Measurements from ENCODE around the gene ITGB3. TPM values are rescaled to one million over a fixed set of nuclear protein-coding genes. Genes with fewer than 3 reads are reported as not detected.

Gene ITGB3
- total RNA-seq, 1 experiment from 2014 or later = 0.48 TPM

DNA sequence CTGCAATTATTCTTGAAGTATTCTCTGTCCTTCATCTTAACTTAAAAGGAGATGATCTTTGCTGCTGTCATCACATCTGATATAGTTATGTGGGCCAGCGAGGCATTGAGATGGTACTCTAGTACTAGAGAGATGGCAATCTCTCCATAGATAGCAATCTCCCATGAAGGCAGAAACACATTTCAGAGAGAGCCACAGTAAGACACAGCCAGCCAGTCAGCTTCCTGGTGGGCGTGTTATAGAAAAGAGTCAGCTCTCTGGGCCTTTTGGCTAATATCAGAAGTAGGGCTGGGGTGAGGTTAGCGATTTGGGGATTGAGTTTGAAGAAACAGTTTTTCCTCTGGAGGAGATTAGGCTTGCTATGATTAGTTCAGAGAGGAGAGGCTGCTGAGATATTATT is 47.5 kb downstream of the ITGB3 start:
- ChIA-PET CTCF (no interaction called here), POLR2A (no interaction called here)
- no peak for DNase-seq
- no peak for TF ChIP-seq CTCF (IDR thresholded peaks at IDR 0.05; ENCODE audit: insufficient read depth in 1 of 2, low read depth in 1 of 2, low read length in 1 of 2, severe bottlenecking in 1 of 2, unreplicated experiment in 1 of 2)
- intact Hi-C loops (cut with micrococcal nuclease; ENCODE audit: unreplicated experiment) = no loop called here
- peaks cover 13% of the 10 kb centered on the region for H3K4me1 ChIP-seq
- Mint-ChIP-seq H3K27me3 (ENCODE audit: insufficient read depth, unreplicated experiment) (no peaks in the 10 kb centered on the region), H3K4me3 (ENCODE audit: unreplicated experiment) (no peak overlapping the region), H3K4me1 (ENCODE audit: low read depth, unreplicated experiment) (peaks cover 7% of the 10 kb centered on the region), H3K9me3 (ENCODE audit: unreplicated experiment) (no peaks in the 10 kb centered on the region), H3K36me3 (ENCODE audit: insufficient read depth, unreplicated experiment) (no peaks in the 10 kb centered on the region), H3K27ac (ENCODE audit: unreplicated experiment) (no peak overlapping the region)
- no peaks in the 10 kb centered on the region for H3K36me3 ChIP-seq (ENCODE audit: control insufficient read depth, insufficient read depth, low read length)
- no peaks in the 10 kb centered on the region for H3K27me3 ChIP-seq (replicated peaks; ENCODE audit: control insufficient read depth, insufficient read depth, low read length)
- no peaks in the 10 kb centered on the region for H3K9me3 ChIP-seq
- no TSS peak for BruUV-seq (replicated peaks)
- H3K4me3 ChIP-seq (ENCODE audit: low read depth, low read length) = no peak overlapping the region

DNA sequence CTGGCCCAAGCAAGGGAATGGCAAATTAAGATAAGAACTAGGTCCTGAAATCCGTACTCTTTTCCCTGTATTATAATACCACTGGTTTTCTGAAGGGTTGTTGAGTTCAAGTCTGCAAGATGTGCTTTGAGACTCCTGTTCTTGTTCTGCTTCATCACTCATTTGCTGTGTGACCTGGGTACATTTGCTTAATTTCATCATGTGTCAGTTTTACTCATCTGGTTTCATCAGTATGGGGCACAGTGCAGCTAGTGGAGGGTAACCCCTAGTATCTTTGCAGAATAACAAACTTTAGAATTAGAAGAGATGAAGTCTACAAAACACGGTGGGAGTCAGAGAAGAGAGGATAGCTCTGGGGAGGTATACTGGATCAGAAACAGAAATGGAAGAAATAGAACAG is 48.2 kb downstream of the ITGB3 start:
- intact Hi-C loops (cut with micrococcal nuclease; ENCODE audit: unreplicated experiment) = no loop called here
- H3K4me3 Mint-ChIP-seq (ENCODE audit: unreplicated experiment) = no peak overlapping the region
- no peak overlapping the region for H3K27ac Mint-ChIP-seq (ENCODE audit: unreplicated experiment)
- no peaks in the 10 kb centered on the region for H3K27me3 ChIP-seq (replicated peaks; ENCODE audit: control insufficient read depth, insufficient read depth, low read length)
- no peak for DNase-seq
- peaks cover 7% of the 10 kb centered on the region for H3K4me1 Mint-ChIP-seq (ENCODE audit: low read depth, unreplicated experiment)
- BruUV-seq (replicated peaks) = no TSS peak
- H3K36me3 ChIP-seq (ENCODE audit: control insufficient read depth, insufficient read depth, low read length) = no peaks in the 10 kb centered on the region
- no peaks in the 10 kb centered on the region for H3K9me3 ChIP-seq
- no peak overlapping the region for H3K4me3 ChIP-seq (ENCODE audit: low read depth, low read length)
- peaks cover 14% of the 10 kb centered on the region for H3K4me1 ChIP-seq
- no peaks in the 10 kb centered on the region for H3K27me3 Mint-ChIP-seq (ENCODE audit: insufficient read depth, unreplicated experiment)
- ChIA-PET POLR2A (no interaction called here), CTCF (no interaction called here)
- no peak for TF ChIP-seq CTCF (IDR thresholded peaks at IDR 0.05; ENCODE audit: insufficient read depth in 1 of 2, low read depth in 1 of 2, low read length in 1 of 2, severe bottlenecking in 1 of 2, unreplicated experiment in 1 of 2)
- H3K9me3 Mint-ChIP-seq (ENCODE audit: unreplicated experiment) = no peaks in the 10 kb centered on the region
- H3K36me3 Mint-ChIP-seq (ENCODE audit: insufficient read depth, unreplicated experiment) = no peaks in the 10 kb centered on the region

- Histone ChIP-seq H3K4me1 (peaks cover 14% of the 10 kb centered on the region), H3K27me3 (replicated peaks; ENCODE audit: control insufficient read depth, insufficient read depth, low read length) (no peaks in the 10 kb centered on the region), H3K36me3 (ENCODE audit: control insufficient read depth, insufficient read depth, low read length) (no peaks in the 10 kb centered on the region), H3K9me3 (no peaks in the 10 kb centered on the region), H3K4me3 (ENCODE audit: low read depth, low read length) (no peak overlapping the region)
- TF ChIP-seq CTCF (IDR thresholded peaks at IDR 0.05; ENCODE audit: insufficient read depth in 1 of 2, low read depth in 1 of 2, low read length in 1 of 2, severe bottlenecking in 1 of 2, unreplicated experiment in 1 of 2) = no peak
- no peak overlapping the region for H3K27ac Mint-ChIP-seq (ENCODE audit: unreplicated experiment)
- ChIA-PET CTCF (interaction anchor here (0.6 to 0.9 kb wide), 2 partner anchors 13 to 64 kb away, joined by 3 to 7 read pairs; no protein-coding TSS in a partner anchor), POLR2A (no interaction called here)
- H3K27me3 Mint-ChIP-seq (ENCODE audit: insufficient read depth, unreplicated experiment) = no peaks in the 10 kb centered on the region
- no peak overlapping the region for H3K4me3 Mint-ChIP-seq (ENCODE audit: unreplicated experiment)
- no peak for DNase-seq
- BruUV-seq (replicated peaks) = no TSS peak
- intact Hi-C loops (cut with micrococcal nuclease; ENCODE audit: unreplicated experiment) = no loop called here
- peaks cover 7% of the 10 kb centered on the region for H3K4me1 Mint-ChIP-seq (ENCODE audit: low read depth, unreplicated experiment)
- H3K36me3 Mint-ChIP-seq (ENCODE audit: insufficient read depth, unreplicated experiment) = no peaks in the 10 kb centered on the region
- H3K9me3 Mint-ChIP-seq (ENCODE audit: unreplicated experiment) = no peaks in the 10 kb centered on the region
Observed at GRCh38 chr17:47304186-47304585, 50.6 kb downstream of the ITGB3 start.
